Measurements from ENCODE around the gene PRRC1.

GRCh38 chr5:127565586-127566270 is 48.3 kb downstream of the PRRC1 start:
- no peak for TF ChIP-seq POLR2A (IDR thresholded peaks at IDR 0.05)
- TF ChIP-seq, protein P1, sequence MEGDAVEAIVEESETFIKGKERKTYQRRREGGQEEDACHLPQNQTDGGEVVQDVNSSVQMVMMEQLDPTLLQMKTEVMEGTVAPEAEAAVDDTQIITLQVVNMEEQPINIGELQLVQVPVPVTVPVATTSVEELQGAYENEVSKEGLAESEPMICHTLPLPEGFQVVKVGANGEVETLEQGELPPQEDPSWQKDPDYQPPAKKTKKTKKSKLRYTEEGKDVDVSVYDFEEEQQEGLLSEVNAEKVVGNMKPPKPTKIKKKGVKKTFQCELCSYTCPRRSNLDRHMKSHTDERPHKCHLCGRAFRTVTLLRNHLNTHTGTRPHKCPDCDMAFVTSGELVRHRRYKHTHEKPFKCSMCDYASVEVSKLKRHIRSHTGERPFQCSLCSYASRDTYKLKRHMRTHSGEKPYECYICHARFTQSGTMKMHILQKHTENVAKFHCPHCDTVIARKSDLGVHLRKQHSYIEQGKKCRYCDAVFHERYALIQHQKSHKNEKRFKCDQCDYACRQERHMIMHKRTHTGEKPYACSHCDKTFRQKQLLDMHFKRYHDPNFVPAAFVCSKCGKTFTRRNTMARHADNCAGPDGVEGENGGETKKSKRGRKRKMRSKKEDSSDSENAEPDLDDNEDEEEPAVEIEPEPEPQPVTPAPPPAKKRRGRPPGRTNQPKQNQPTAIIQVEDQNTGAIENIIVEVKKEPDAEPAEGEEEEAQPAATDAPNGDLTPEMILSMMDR (IDR thresholded peaks at IDR 0.05): no peak
